HG03159 (cell line): ENCODE data around the gene ZNF827.
"Not testable (repeated sequence)": the region's sequence is repeated elsewhere in the genome, so short reads cannot be mapped to it uniquely, and the experiment has no call there.

Experiments used
- ATAC-seq: cut with Tn5 transposase; IDR thresholded peaks from one replicate; pipeline ENCODE4 v1.9.1; 2021; ENCODE audit warnings: mild to moderate bottlenecking, moderate library complexity; ENCODE audit not compliant: unreplicated experiment

The ZNF827 gene

GRCh38 chr4:145839151-145839550, 99.5 kb downstream of the ZNF827 start:
- no peak for ATAC-seq

GRCh38 chr4:145832384-145832783, 106.2 kb downstream of the ZNF827 start:
- not testable (repeated sequence) for ATAC-seq

- peak; percentile 61 for ATAC-seq
These were observed 107.9 kb downstream of the ZNF827 start for GRCh38 chr4:145830699-145831098.

- peak; percentile 44 for ATAC-seq
These were observed 108.8 kb downstream of the ZNF827 start for GRCh38 chr4:145829629-145830395.

- ATAC-seq, result peak; percentile 75
These were observed 109.7 kb downstream of the ZNF827 start for GRCh38 chr4:145828802-145829485.

GRCh38 chr4:145827885-145828284, 110.7 kb downstream of the ZNF827 start:
- no peak for ATAC-seq

- ATAC-seq, result no peak
These were observed 113.4 kb downstream of the ZNF827 start for GRCh38 chr4:145825255-145825654.

- no peak for ATAC-seq
These were observed 114.2 kb downstream of the ZNF827 start for GRCh38 chr4:145824463-145824862.

- ATAC-seq, result no peak
These were observed 114.9 kb downstream of the ZNF827 start for GRCh38 chr4:145823743-145824142.

GRCh38 chr4:145822581-145822980, 116.0 kb downstream of the ZNF827 start:
- ATAC-seq, result no peak

- no peak for ATAC-seq
These were observed 116.4 kb downstream of the ZNF827 start for GRCh38 chr4:145822181-145822580.

GRCh38 chr4:145821766-145822165, 116.9 kb downstream of the ZNF827 start:
- no peak for ATAC-seq

GRCh38 chr4:145820407-145820806, 118.2 kb downstream of the ZNF827 start:
- no peak for ATAC-seq

GRCh38 chr4:145819853-145820181, 118.8 kb downstream of the ZNF827 start:
- ATAC-seq, result no peak

- no peak for ATAC-seq
These were observed 119.3 kb downstream of the ZNF827 start for GRCh38 chr4:145819101-145819852.

GRCh38 chr4:145818011-145818410, 120.6 kb downstream of the ZNF827 start:
- no peak for ATAC-seq

GRCh38 chr4:145816091-145816490, 122.5 kb downstream of the ZNF827 start:
- no peak for ATAC-seq

GRCh38 chr4:145815626-145816025, 123.0 kb downstream of the ZNF827 start:
- ATAC-seq, result no peak

- ATAC-seq, result no peak
These were observed 123.5 kb downstream of the ZNF827 start for GRCh38 chr4:145815027-145815612.

- ATAC-seq, result no peak
These were observed 124.4 kb downstream of the ZNF827 start for GRCh38 chr4:145814246-145814645.

- no peak for ATAC-seq
These were observed 125.7 kb downstream of the ZNF827 start for GRCh38 chr4:145812919-145813318.
